HL-60 (cell line): ENCODE measurements around the gene ALKAL2.

Experiments
- GABPA ChIP-seq: IDR thresholded peaks from 2 replicates; pipeline ENCODE4 v1.6.1; 2012; ENCODE audit warnings: low read depth
- POLR2AphosphoS5 ChIP-seq: IDR thresholded peaks from 2 replicates; pipeline ENCODE4 v1.6.1; 2012; ENCODE audit warnings: low read depth
- REST ChIP-seq: IDR thresholded peaks from 2 replicates; pipeline ENCODE4 v1.6.1; 2012; ENCODE audit warnings: low read depth; ENCODE audit not compliant: insufficient replicate concordance
- SPI1 ChIP-seq: IDR thresholded peaks from 2 replicates; pipeline ENCODE4 v1.6.1; 2012; ENCODE audit warnings: low read depth, mild to moderate bottlenecking, borderline replicate concordance
- TF ChIP-seq, protein P1 (sequence below): IDR thresholded peaks from one replicate; pipeline ENCODE4 v1.5.1; 2011; ENCODE audit warnings: low read length, control low read depth, inconsistent platforms; ENCODE audit not compliant: insufficient read depth

DNA sequence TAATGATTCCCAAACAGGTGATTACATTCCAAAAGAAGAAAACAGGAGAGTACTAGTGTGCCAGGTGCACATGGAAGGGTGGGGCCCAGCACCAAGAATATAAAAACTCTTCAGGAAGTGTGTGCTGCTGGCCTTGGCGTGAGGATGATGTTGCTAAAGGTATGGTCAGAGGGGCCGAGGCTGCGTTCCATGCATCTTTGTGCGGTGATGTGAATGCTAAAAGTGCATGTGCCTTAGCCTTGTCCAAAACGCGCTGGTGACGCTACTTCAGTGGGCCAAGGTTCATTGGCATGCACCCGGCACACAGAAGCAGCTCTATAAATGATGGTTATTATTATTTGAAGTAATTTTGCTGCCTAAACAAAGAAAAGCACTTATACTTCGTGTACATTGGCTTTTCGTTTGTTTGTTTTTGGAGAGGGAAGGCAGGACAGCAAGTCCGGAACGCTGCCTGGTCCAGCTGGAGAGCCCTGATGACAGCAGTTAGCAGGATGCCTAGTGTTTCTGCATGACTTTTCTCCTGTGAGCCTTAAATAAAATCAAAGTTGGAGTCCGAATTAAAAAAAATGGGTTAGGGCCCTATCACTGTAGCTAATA lies 2.9 kb downstream of the ALKAL2 start:
- TF ChIP-seq, protein P1, sequence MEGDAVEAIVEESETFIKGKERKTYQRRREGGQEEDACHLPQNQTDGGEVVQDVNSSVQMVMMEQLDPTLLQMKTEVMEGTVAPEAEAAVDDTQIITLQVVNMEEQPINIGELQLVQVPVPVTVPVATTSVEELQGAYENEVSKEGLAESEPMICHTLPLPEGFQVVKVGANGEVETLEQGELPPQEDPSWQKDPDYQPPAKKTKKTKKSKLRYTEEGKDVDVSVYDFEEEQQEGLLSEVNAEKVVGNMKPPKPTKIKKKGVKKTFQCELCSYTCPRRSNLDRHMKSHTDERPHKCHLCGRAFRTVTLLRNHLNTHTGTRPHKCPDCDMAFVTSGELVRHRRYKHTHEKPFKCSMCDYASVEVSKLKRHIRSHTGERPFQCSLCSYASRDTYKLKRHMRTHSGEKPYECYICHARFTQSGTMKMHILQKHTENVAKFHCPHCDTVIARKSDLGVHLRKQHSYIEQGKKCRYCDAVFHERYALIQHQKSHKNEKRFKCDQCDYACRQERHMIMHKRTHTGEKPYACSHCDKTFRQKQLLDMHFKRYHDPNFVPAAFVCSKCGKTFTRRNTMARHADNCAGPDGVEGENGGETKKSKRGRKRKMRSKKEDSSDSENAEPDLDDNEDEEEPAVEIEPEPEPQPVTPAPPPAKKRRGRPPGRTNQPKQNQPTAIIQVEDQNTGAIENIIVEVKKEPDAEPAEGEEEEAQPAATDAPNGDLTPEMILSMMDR, result no peak
- TF ChIP-seq POLR2AphosphoS5, result no peak
- no peak for TF ChIP-seq GABPA
- TF ChIP-seq SPI1, result no peak
- no peak for TF ChIP-seq REST
